Measurements from ENCODE around the gene KRT40.

The KRT40 gene

GRCh38 chr17:40984226-40984625 lies at the start of gene KRT40:
TSS of gene KRT40 (minus strand) at chr17:40984326. CDS start at chr17:40984273, 53 bp downstream.
- Mint-ChIP-seq H3K27me3 (ENCODE audit: low read depth) (peaks cover 19% of the 10 kb centered on the region), H3K36me3 (ENCODE audit: low read depth) (no peaks in the 10 kb centered on the region), H3K4me1 (ENCODE audit: low read depth) (no peaks in the 10 kb centered on the region), H3K27ac (no peak within 1 kb of the TSS), H3K4me3 (no peak within 1 kb of the TSS), H3K9me3 (no peaks in the 10 kb centered on the region)
- no peak for DNase-seq (ENCODE audit: low spot score)

- Mint-ChIP-seq H3K27ac (no peak within 1 kb of the TSS), H3K4me3 (no peak within 1 kb of the TSS), H3K4me1 (ENCODE audit: low read depth) (no peaks in the 10 kb centered on the region), H3K9me3 (no peaks in the 10 kb centered on the region), H3K36me3 (ENCODE audit: low read depth) (no peaks in the 10 kb centered on the region), H3K27me3 (ENCODE audit: low read depth) (peaks cover 11% of the 10 kb centered on the region)
- DNase-seq (ENCODE audit: low spot score) = no peak
These were observed 45.6 kb upstream of the KRT40 start, which contains the start of gene KRTAP1-4 for GRCh38 chr17:41029633-41030245. TSS of gene KRTAP1-4 (minus strand) at chr17:41030195. CDS start at chr17:41030078, 117 bp downstream.

- no peak for DNase-seq (ENCODE audit: low spot score)
- H3K27me3 Mint-ChIP-seq (ENCODE audit: low read depth) = peaks cover 23% of the 10 kb centered on the region
- H3K4me3 Mint-ChIP-seq = no peak within 1 kb of the TSS
- H3K36me3 Mint-ChIP-seq (ENCODE audit: low read depth) = no peaks in the 10 kb centered on the region
- no peaks in the 10 kb centered on the region for H3K4me1 Mint-ChIP-seq (ENCODE audit: low read depth)
- H3K9me3 Mint-ChIP-seq = no peaks in the 10 kb centered on the region
- no peak within 1 kb of the TSS for H3K27ac Mint-ChIP-seq
These were observed 42.8 kb upstream of the KRT40 start, which contains the start of gene KRTAP1-5 for GRCh38 chr17:41026715-41027471. TSS of gene KRTAP1-5 (minus strand) at chr17:41027208. CDS start at chr17:41027155, 53 bp downstream.

- no peaks in the 10 kb centered on the region for H3K4me1 Mint-ChIP-seq (ENCODE audit: low read depth)
- no peak overlapping the region for H3K4me3 Mint-ChIP-seq
- H3K9me3 Mint-ChIP-seq = no peaks in the 10 kb centered on the region
- H3K27ac Mint-ChIP-seq = no peak overlapping the region
- peaks cover 21% of the 10 kb centered on the region for H3K27me3 Mint-ChIP-seq (ENCODE audit: low read depth)
- H3K36me3 Mint-ChIP-seq (ENCODE audit: low read depth) = no peaks in the 10 kb centered on the region
- no peak for DNase-seq (ENCODE audit: low spot score)
These were observed 40.6 kb upstream of the KRT40 start for GRCh38 chr17:41024697-41025096.

- H3K9me3 Mint-ChIP-seq = no peaks in the 10 kb centered on the region
- H3K27ac Mint-ChIP-seq = no peak overlapping the region
- DNase-seq (ENCODE audit: low spot score) = no peak
- H3K4me3 Mint-ChIP-seq = no peak overlapping the region
- H3K27me3 Mint-ChIP-seq (ENCODE audit: low read depth) = peaks cover 15% of the 10 kb centered on the region
- no peaks in the 10 kb centered on the region for H3K4me1 Mint-ChIP-seq (ENCODE audit: low read depth)
- H3K36me3 Mint-ChIP-seq (ENCODE audit: low read depth) = no peaks in the 10 kb centered on the region
These were observed 36.2 kb upstream of the KRT40 start for GRCh38 chr17:41020336-41020735.

- Mint-ChIP-seq H3K4me1 (ENCODE audit: low read depth) (no peaks in the 10 kb centered on the region), H3K4me3 (no peak overlapping the region), H3K27ac (no peak overlapping the region), H3K36me3 (ENCODE audit: low read depth) (no peaks in the 10 kb centered on the region), H3K27me3 (ENCODE audit: low read depth) (peaks cover 13% of the 10 kb centered on the region), H3K9me3 (no peaks in the 10 kb centered on the region)
- no peak for DNase-seq (ENCODE audit: low spot score)
These were observed 35.3 kb upstream of the KRT40 start for GRCh38 chr17:41019415-41019814.

GRCh38 chr17:41018541-41018940 lies 34.4 kb upstream of the KRT40 start:
- H3K4me1 Mint-ChIP-seq (ENCODE audit: low read depth) = no peaks in the 10 kb centered on the region
- H3K27me3 Mint-ChIP-seq (ENCODE audit: low read depth) = peaks cover 9% of the 10 kb centered on the region
- no peak overlapping the region for H3K4me3 Mint-ChIP-seq
- DNase-seq (ENCODE audit: low spot score) = no peak
- no peaks in the 10 kb centered on the region for H3K9me3 Mint-ChIP-seq
- no peaks in the 10 kb centered on the region for H3K36me3 Mint-ChIP-seq (ENCODE audit: low read depth)
- no peak overlapping the region for H3K27ac Mint-ChIP-seq

- DNase-seq (ENCODE audit: low spot score) = no peak
- Mint-ChIP-seq H3K9me3 (no peaks in the 10 kb centered on the region), H3K4me1 (ENCODE audit: low read depth) (no peaks in the 10 kb centered on the region), H3K36me3 (ENCODE audit: low read depth) (no peaks in the 10 kb centered on the region), H3K27ac (no peak overlapping the region), H3K27me3 (ENCODE audit: low read depth) (peaks cover 2% of the 10 kb centered on the region), H3K4me3 (no peak overlapping the region)
These were observed 32.6 kb upstream of the KRT40 start for GRCh38 chr17:41016578-41017215.

- H3K27ac Mint-ChIP-seq = no peak overlapping the region
These were observed 31.3 kb upstream of the KRT40 start for GRCh38 chr17:41015454-41015853.

GRCh38 chr17:41013606-41014005 lies 29.5 kb upstream of the KRT40 start:
- H3K4me1 Mint-ChIP-seq (ENCODE audit: low read depth) = no peaks in the 10 kb centered on the region
- H3K4me3 Mint-ChIP-seq = no peak overlapping the region
- H3K36me3 Mint-ChIP-seq (ENCODE audit: low read depth) = no peaks in the 10 kb centered on the region
- peaks cover 11% of the 10 kb centered on the region for H3K27me3 Mint-ChIP-seq (ENCODE audit: low read depth)
- no peak for DNase-seq (ENCODE audit: low spot score)
- no peak overlapping the region for H3K27ac Mint-ChIP-seq
- H3K9me3 Mint-ChIP-seq = no peaks in the 10 kb centered on the region

More at GRCh38 chr17:41015454-41015853, 31.3 kb upstream of the KRT40 start:
- no peak for DNase-seq (ENCODE audit: low spot score)
- H3K4me1 Mint-ChIP-seq (ENCODE audit: low read depth) = no peaks in the 10 kb centered on the region
- no peak overlapping the region for H3K4me3 Mint-ChIP-seq
- H3K9me3 Mint-ChIP-seq = no peaks in the 10 kb centered on the region
- peaks cover 6% of the 10 kb centered on the region for H3K27me3 Mint-ChIP-seq (ENCODE audit: low read depth)
- no peaks in the 10 kb centered on the region for H3K36me3 Mint-ChIP-seq (ENCODE audit: low read depth)

GRCh38 chr17:41013181-41013580 lies 29.1 kb upstream of the KRT40 start:
- no peak overlapping the region for H3K4me3 Mint-ChIP-seq
- H3K36me3 Mint-ChIP-seq (ENCODE audit: low read depth) = no peaks in the 10 kb centered on the region
- peaks cover 11% of the 10 kb centered on the region for H3K27me3 Mint-ChIP-seq (ENCODE audit: low read depth)
- H3K4me1 Mint-ChIP-seq (ENCODE audit: low read depth) = no peaks in the 10 kb centered on the region
- H3K27ac Mint-ChIP-seq = no peak overlapping the region
- DNase-seq (ENCODE audit: low spot score) = no peak
- no peaks in the 10 kb centered on the region for H3K9me3 Mint-ChIP-seq

GRCh38 chr17:41012326-41013120 lies 28.4 kb upstream of the KRT40 start:
- peaks cover 11% of the 10 kb centered on the region for H3K27me3 Mint-ChIP-seq (ENCODE audit: low read depth)
- no peak overlapping the region for H3K27ac Mint-ChIP-seq
- H3K9me3 Mint-ChIP-seq = no peaks in the 10 kb centered on the region
- no peaks in the 10 kb centered on the region for H3K4me1 Mint-ChIP-seq (ENCODE audit: low read depth)
- H3K4me3 Mint-ChIP-seq = no peak overlapping the region
- H3K36me3 Mint-ChIP-seq (ENCODE audit: low read depth) = no peaks in the 10 kb centered on the region
- DNase-seq (ENCODE audit: low spot score) = no peak

- DNase-seq (ENCODE audit: low spot score) = no peak
- Mint-ChIP-seq H3K4me1 (ENCODE audit: low read depth) (no peaks in the 10 kb centered on the region), H3K9me3 (no peaks in the 10 kb centered on the region)
These were observed 26.3 kb upstream of the KRT40 start for GRCh38 chr17:41010441-41010840.

More at GRCh38 chr17:41010441-41010840, 26.3 kb upstream of the KRT40 start:
- no peak overlapping the region for H3K4me3 Mint-ChIP-seq
- H3K27ac Mint-ChIP-seq = no peak overlapping the region
- no peaks in the 10 kb centered on the region for H3K36me3 Mint-ChIP-seq (ENCODE audit: low read depth)
- peaks cover 11% of the 10 kb centered on the region for H3K27me3 Mint-ChIP-seq (ENCODE audit: low read depth)

Measured in T-helper 2 cell treated with Interferon-gamma antibody and Interleukin-4, amounts not matched to agents 5 μg/mL and 100 μg/mL, for 36 hours (primary cell).